HEK293 (cell line): ENCODE results near the gene PDLIM5.

ENCODE experiments used
- CTCF ChIA-PET: fragments of 350-600 bp; formaldehyde crosslinking; extraction: SDS; loops from one replicate; lab custom pipeline; 2021; ENCODE audit warnings: antibody characterized with exemption; lab: Yijun Ruan, JAX
- POLR2A ChIA-PET: fragments of 300-600 bp; formaldehyde crosslinking; extraction: SDS; loops from one replicate; lab custom pipeline; 2020; ENCODE audit warnings: antibody characterized with exemption, inconsistent platforms; lab: Yijun Ruan, JAX
- H3K27ac ChIP-seq: fragments of 200-500 bp; sonication (Bioruptor generic); 2 replicates; pipeline ENCODE4 v1.5.1; 2014; ENCODE audit warnings: low read depth, low read length, control low read depth, inconsistent platforms; ENCODE audit errors: extremely low read depth
- H3K36me3 ChIP-seq, 2 experiments: fragments of 200-500 bp in 1 of 2; sonication (Bioruptor generic) in 1 of 2; 1 replicate in 1 of 2; 2 replicates in 1 of 2; pipeline ENCODE4 v1.5.1; 2014 to 2017; ENCODE audit warnings: inconsistent platforms in 2 of 2, low read length in 2 of 2; ENCODE audit not compliant: control insufficient read depth in 2 of 2, insufficient read depth in 1 of 2
- H3K4me1 ChIP-seq: fragments of 200-500 bp; sonication (Bioruptor generic); 2 replicates; pipeline ENCODE4 v1.5.1; 2014; ENCODE audit warnings: mild to moderate bottlenecking, low read length, inconsistent platforms; ENCODE audit not compliant: control insufficient read depth, insufficient read depth
- H3K4me3 ChIP-seq: 2 replicates; pipeline ENCODE4 v1.5.1; 2011; ENCODE audit warnings: low read depth, mild to moderate bottlenecking, control low read depth, low read length, moderate library complexity
- H3K9me3 ChIP-seq: fragments of 200-500 bp; sonication (Bioruptor generic); 2 replicates; pipeline ENCODE4 v1.5.1; 2014; ENCODE audit warnings: low read depth, low read length, inconsistent platforms; ENCODE audit not compliant: control insufficient read depth, insufficient read depth
- BCL6B ChIP-seq: fragments of 450-650 bp; formaldehyde crosslinking; IDR thresholded peaks from 2 replicates; pipeline ENCODE4 v1.5.1; 2017; ENCODE audit warnings: missing biosample characterization, missing genetic modification characterization
- KLF16 ChIP-seq: fragments of 450-650 bp; formaldehyde crosslinking; IDR thresholded peaks from 2 replicates; pipeline ENCODE4 v1.5.1; 2017; ENCODE audit warnings: missing biosample characterization, missing genetic modification characterization
- PBX3 ChIP-seq: sonication (generic); formaldehyde crosslinking; IDR thresholded peaks from 2 replicates; pipeline ENCODE4 v1.8.1; 2022; ENCODE audit warnings: mild to moderate bottlenecking, moderate library complexity, missing genetic modification reagents
- SALL2 ChIP-seq: fragments of 450-650 bp; formaldehyde crosslinking; IDR thresholded peaks from 2 replicates; pipeline ENCODE4 v1.5.0; 2017; ENCODE audit warnings: missing biosample characterization, mild to moderate bottlenecking, missing genetic modification characterization, borderline replicate concordance
- SP7 ChIP-seq: fragments of 450-650 bp; formaldehyde crosslinking; IDR thresholded peaks from 2 replicates; pipeline ENCODE4 v1.5.1; 2016; ENCODE audit warnings: missing biosample characterization, missing genetic modification characterization
- ZBTB17 ChIP-seq: fragments of 450-650 bp; formaldehyde crosslinking; IDR thresholded peaks from 2 replicates; pipeline ENCODE4 v1.5.1; 2016; ENCODE audit warnings: missing biosample characterization, missing genetic modification characterization
- ZFP37 ChIP-seq: fragments of 450-650 bp; formaldehyde crosslinking; IDR thresholded peaks from 2 replicates; pipeline ENCODE4 v1.5.1; 2016; ENCODE audit warnings: missing biosample characterization, missing genetic modification characterization
- ZFP41 ChIP-seq: fragments of 450-650 bp; formaldehyde crosslinking; IDR thresholded peaks from 2 replicates; pipeline ENCODE4 v1.5.1; 2016; ENCODE audit warnings: missing biosample characterization, missing genetic modification characterization, borderline replicate concordance
- ZNF10 ChIP-seq: fragments of 450-650 bp; formaldehyde crosslinking; IDR thresholded peaks from 2 replicates; pipeline ENCODE4 v1.5.1; 2017; ENCODE audit warnings: missing biosample characterization, missing genetic modification characterization
- ZNF157 ChIP-seq: fragments of 450-650 bp; formaldehyde crosslinking; IDR thresholded peaks from 2 replicates; pipeline ENCODE4 v1.5.1; 2016; ENCODE audit warnings: missing biosample characterization, missing genetic modification characterization
- ZNF16 ChIP-seq: fragments of 450-650 bp; formaldehyde crosslinking; IDR thresholded peaks from 2 replicates; pipeline ENCODE4 v1.5.1; 2016; ENCODE audit warnings: low read depth, missing biosample characterization, missing genetic modification characterization
- ZNF184 ChIP-seq: fragments of 450-650 bp; IDR thresholded peaks from 2 replicates; pipeline ENCODE4 v1.5.1; 2018; ENCODE audit warnings: missing biosample characterization, mild to moderate bottlenecking, missing genetic modification characterization
- ZNF223 ChIP-seq: fragments of 450-650 bp; formaldehyde crosslinking; IDR thresholded peaks from 2 replicates; pipeline ENCODE4 v1.5.1; 2016; ENCODE audit warnings: missing biosample characterization, missing genetic modification characterization
- ZNF266 ChIP-seq: fragments of 450-650 bp; formaldehyde crosslinking; IDR thresholded peaks from 2 replicates; pipeline ENCODE4 v1.5.1; 2016; ENCODE audit warnings: missing biosample characterization, missing genetic modification characterization, low read depth
- ZNF302 ChIP-seq: fragments of 450-650 bp; formaldehyde crosslinking; IDR thresholded peaks from 2 replicates; pipeline ENCODE4 v1.5.1; 2016; ENCODE audit warnings: missing biosample characterization, missing genetic modification characterization, low read depth
- ZNF354C ChIP-seq: fragments of 450-650 bp; formaldehyde crosslinking; IDR thresholded peaks from 2 replicates; pipeline ENCODE4 v1.5.1; 2016; ENCODE audit warnings: missing biosample characterization, missing genetic modification characterization, low read depth, borderline replicate concordance
- ZNF529 ChIP-seq: fragments of 450-650 bp; formaldehyde crosslinking; IDR thresholded peaks from 2 replicates; pipeline ENCODE4 v1.5.1; 2017; ENCODE audit warnings: missing genetic modification characterization, missing biosample characterization; ENCODE audit not compliant: insufficient replicate concordance
- ZNF544 ChIP-seq: fragments of 450-650 bp; formaldehyde crosslinking; IDR thresholded peaks from 2 replicates; pipeline ENCODE4 v1.5.0; 2017; ENCODE audit warnings: missing biosample characterization, missing genetic modification characterization
- ZNF596 ChIP-seq: fragments of 450-650 bp; IDR thresholded peaks from 2 replicates; pipeline ENCODE4 v1.5.0; 2018; ENCODE audit warnings: missing biosample characterization, mild to moderate bottlenecking, missing genetic modification characterization, moderate library complexity
- ZNF624 ChIP-seq: fragments of 450-650 bp; formaldehyde crosslinking; IDR thresholded peaks from 2 replicates; pipeline ENCODE4 v1.5.1; 2017; ENCODE audit warnings: missing biosample characterization, missing genetic modification characterization
- ZNF629 ChIP-seq: fragments of 450-650 bp; formaldehyde crosslinking; IDR thresholded peaks from 2 replicates; pipeline ENCODE4 v1.5.1; 2017; ENCODE audit warnings: missing biosample characterization, missing genetic modification characterization
- ZNF701 ChIP-seq: fragments of 450-650 bp; formaldehyde crosslinking; IDR thresholded peaks from 2 replicates; pipeline ENCODE4 v1.5.1; 2016; ENCODE audit warnings: missing biosample characterization, missing genetic modification characterization
- ZSCAN16 ChIP-seq: fragments of 450-650 bp; formaldehyde crosslinking; IDR thresholded peaks from 2 replicates; pipeline ENCODE4 v1.5.1; 2016; ENCODE audit warnings: missing biosample characterization, missing genetic modification characterization
- ZSCAN4 ChIP-seq: fragments of 450-650 bp; formaldehyde crosslinking; IDR thresholded peaks from 2 replicates; pipeline ENCODE4 v1.5.1; 2017; ENCODE audit warnings: missing biosample characterization, missing genetic modification characterization
- TF ChIP-seq, protein P1 (sequence below): fragments of 450-650 bp; formaldehyde crosslinking; IDR thresholded peaks from 2 replicates; pipeline ENCODE4 v1.5.1; 2016; ENCODE audit warnings: missing biosample characterization, missing genetic modification characterization
- TF ChIP-seq, protein P2 (sequence below): fragments of 450-650 bp; formaldehyde crosslinking; IDR thresholded peaks from 2 replicates; pipeline ENCODE4 v1.5.1; 2016; ENCODE audit warnings: missing biosample characterization, missing genetic modification characterization, borderline replicate concordance
- TF ChIP-seq, protein P3 (sequence below): IDR thresholded peaks from 2 replicates; pipeline ENCODE4 v1.6.1; 2011; ENCODE audit warnings: mild to moderate bottlenecking, low read depth, low read length, borderline replicate concordance
- TF ChIP-seq, protein P4 (sequence below): fragments of 450-650 bp; formaldehyde crosslinking; IDR thresholded peaks from 2 replicates; pipeline ENCODE4 v1.5.1; 2016; ENCODE audit warnings: missing biosample characterization, missing genetic modification characterization

The PDLIM5 gene

DNA sequence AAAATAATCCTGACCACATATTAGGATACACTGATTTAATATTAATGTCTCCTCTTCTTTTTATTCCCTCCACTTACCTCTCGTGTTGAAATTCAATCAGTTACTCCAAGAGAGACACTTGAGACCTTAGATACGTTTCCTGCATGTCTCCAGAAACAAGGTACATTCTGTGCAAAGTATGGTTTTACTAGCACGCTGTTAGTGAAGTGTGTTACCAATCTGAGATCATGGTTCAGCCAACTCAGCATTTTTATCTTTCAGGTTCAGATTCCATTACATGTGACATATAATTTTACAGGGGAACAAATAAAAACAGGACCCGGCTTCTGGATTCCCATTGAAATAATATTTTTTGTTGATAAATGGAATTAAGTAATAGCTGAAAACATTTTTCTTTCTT is 32.2 kb downstream of the PDLIM5 start:
- Histone ChIP-seq H3K36me3 (no peaks in the 10 kb centered on the region), H3K9me3 (no peaks in the 10 kb centered on the region), H3K4me3 (no peak overlapping the region), H3K4me1 (no peaks in the 10 kb centered on the region)
- POLR2A ChIA-PET, result no interaction called here
- TF ChIP-seq PBX3 (CRISPR knock-in tag) (no peak), ZNF223 (tag by site-specific recombination) (no peak), ZFP37 (tag by site-specific recombination) (no peak), ZNF544 (no peak), ZSCAN4 (tag by site-specific recombination) (no peak), SP7 (no peak), ZNF184 (no peak), BCL6B (tag by site-specific recombination) (no peak), ZNF354C (tag by site-specific recombination) (no peak), KLF16 (tag by site-specific recombination) (no peak), ZNF157 (tag by site-specific recombination) (no peak), ZBTB17 (no peak), ZNF302 (tag by site-specific recombination) (no peak), SALL2 (tag by site-specific recombination) (no peak), ZNF10 (no peak), ZNF624 (tag by site-specific recombination) (no peak), ZNF266 (tag by site-specific recombination) (no peak), ZSCAN16 (no peak)
- TF ChIP-seq, protein P1, sequence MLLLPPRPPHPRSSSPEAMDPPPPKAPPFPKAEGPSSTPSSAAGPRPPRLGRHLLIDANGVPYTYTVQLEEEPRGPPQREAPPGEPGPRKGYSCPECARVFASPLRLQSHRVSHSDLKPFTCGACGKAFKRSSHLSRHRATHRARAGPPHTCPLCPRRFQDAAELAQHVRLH (tag by site-specific recombination), result no peak
- TF ChIP-seq, protein P2, sequence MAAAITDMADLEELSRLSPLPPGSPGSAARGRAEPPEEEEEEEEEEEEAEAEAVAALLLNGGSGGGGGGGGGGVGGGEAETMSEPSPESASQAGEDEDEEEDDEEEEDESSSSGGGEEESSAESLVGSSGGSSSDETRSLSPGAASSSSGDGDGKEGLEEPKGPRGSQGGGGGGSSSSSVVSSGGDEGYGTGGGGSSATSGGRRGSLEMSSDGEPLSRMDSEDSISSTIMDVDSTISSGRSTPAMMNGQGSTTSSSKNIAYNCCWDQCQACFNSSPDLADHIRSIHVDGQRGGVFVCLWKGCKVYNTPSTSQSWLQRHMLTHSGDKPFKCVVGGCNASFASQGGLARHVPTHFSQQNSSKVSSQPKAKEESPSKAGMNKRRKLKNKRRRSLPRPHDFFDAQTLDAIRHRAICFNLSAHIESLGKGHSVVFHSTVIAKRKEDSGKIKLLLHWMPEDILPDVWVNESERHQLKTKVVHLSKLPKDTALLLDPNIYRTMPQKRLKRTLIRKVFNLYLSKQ (tag by site-specific recombination), result no peak
- TF ChIP-seq, all 188 proteins: peak for 0
- no peak overlapping the region for H3K27ac ChIP-seq
- CTCF ChIA-PET, result interaction anchor here (0.6 kb wide), 1 partner anchor 93 kb away, joined by 3 read pairs; no protein-coding TSS in a partner anchor

GRCh38 chr4:94484818-94485217 is 33.1 kb downstream of the PDLIM5 start:
- Histone ChIP-seq H3K4me1 (no peaks in the 10 kb centered on the region), H3K27ac (no peak overlapping the region), H3K4me3 (no peak overlapping the region), H3K36me3 (no peaks in the 10 kb centered on the region), H3K9me3 (no peaks in the 10 kb centered on the region)
- CTCF ChIA-PET, result interaction anchor here (0.6 kb wide), 2 partner anchors 8 to 111 kb away, joined by 3 read pairs; no protein-coding TSS in a partner anchor
- POLR2A ChIA-PET, result no interaction called here
- TF ChIP-seq, protein P3, sequence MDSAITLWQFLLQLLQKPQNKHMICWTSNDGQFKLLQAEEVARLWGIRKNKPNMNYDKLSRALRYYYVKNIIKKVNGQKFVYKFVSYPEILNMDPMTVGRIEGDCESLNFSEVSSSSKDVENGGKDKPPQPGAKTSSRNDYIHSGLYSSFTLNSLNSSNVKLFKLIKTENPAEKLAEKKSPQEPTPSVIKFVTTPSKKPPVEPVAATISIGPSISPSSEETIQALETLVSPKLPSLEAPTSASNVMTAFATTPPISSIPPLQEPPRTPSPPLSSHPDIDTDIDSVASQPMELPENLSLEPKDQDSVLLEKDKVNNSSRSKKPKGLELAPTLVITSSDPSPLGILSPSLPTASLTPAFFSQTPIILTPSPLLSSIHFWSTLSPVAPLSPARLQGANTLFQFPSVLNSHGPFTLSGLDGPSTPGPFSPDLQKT, result no peak
- TF ChIP-seq ZNF16 (tag by site-specific recombination), result no peak
- no peak for TF ChIP-seq ZNF529 (tag by site-specific recombination)
- TF ChIP-seq, protein P4, sequence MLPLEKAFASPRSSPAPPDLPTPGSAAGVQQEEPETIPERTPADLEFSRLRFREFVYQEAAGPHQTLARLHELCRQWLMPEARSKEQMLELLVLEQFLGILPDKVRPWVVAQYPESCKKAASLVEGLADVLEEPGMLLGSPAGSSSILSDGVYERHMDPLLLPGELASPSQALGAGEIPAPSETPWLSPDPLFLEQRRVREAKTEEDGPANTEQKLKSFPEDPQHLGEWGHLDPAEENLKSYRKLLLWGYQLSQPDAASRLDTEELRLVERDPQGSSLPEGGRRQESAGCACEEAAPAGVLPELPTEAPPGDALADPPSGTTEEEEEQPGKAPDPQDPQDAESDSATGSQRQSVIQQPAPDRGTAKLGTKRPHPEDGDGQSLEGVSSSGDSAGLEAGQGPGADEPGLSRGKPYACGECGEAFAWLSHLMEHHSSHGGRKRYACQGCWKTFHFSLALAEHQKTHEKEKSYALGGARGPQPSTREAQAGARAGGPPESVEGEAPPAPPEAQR (tag by site-specific recombination), result no peak
- TF ChIP-seq ZSCAN16, result no peak
- TF ChIP-seq ZNF629, result no peak
- TF ChIP-seq ZNF596 (tag by site-specific recombination), result no peak
- TF ChIP-seq ZNF701 (tag by site-specific recombination), result no peak
- no peak for TF ChIP-seq ZFP41 (tag by site-specific recombination)
